Measurements from ENCODE around the gene TMEM255A. TPM values are rescaled to one million over a fixed set of nuclear protein-coding genes. Genes with fewer than 3 reads are reported as not detected.

Gene TMEM255A
- total RNA-seq, 2 experiments from 2014 or later, result not detected

DNA sequence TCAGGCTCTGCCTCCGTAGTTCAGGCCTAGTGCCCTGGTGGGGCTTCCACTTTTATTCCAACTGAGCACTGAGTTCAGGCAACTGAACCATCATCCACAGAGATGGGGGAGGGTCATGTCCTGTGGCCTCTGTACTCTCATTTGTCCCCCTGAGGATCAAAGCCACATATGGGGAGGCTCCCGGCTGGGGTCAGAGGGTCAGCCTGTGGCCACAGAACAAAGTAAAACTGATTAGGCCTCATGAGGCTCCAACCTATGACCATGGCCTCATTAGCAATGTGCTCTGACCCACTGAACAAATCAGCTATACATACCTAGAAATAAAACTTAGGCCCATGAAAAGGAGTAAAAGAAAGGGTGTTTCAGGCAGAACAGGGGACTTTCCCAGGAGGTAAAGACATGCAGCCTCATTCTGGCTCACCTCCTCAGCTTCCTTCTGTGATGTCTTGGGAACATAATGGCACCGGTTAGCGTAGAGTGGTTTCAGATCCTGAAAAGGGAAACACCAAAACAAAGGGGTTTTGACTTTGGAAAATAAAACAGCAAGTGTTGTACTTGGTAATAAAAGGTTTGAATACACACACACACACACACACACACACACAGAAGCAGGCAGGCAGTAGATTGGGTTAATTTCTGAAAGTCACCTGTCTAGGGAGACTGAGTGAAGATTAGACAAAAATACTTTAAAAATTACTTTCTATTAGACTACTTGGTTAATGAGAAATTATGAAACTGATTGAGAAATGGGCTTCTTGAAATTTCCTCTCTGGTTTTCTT lies 24.3 kb downstream of the TMEM255A start:
- Mint-ChIP-seq H3K9me3 (ENCODE audit: low read depth) (no peaks in the 10 kb centered on the region), H3K4me3 (no peak overlapping the region), H3K27me3 (peaks cover 2% of the 10 kb centered on the region), H3K36me3 (ENCODE audit: low read depth) (no peaks in the 10 kb centered on the region), H3K27ac (no peak overlapping the region), H3K4me1 (no peaks in the 10 kb centered on the region)
- no peak for DNase-seq
- ATAC-seq, result no peak
- ChIA-PET POLR2A (no interaction called here), CTCF (interaction anchor here (1.0 to 1.2 kb wide), 2 partner anchors 22 to 32 kb away, joined by 3 read pairs; no protein-coding TSS in a partner anchor)
- intact Hi-C loops (cut with DNase I, micrococcal nuclease), result no loop called here

DNA sequence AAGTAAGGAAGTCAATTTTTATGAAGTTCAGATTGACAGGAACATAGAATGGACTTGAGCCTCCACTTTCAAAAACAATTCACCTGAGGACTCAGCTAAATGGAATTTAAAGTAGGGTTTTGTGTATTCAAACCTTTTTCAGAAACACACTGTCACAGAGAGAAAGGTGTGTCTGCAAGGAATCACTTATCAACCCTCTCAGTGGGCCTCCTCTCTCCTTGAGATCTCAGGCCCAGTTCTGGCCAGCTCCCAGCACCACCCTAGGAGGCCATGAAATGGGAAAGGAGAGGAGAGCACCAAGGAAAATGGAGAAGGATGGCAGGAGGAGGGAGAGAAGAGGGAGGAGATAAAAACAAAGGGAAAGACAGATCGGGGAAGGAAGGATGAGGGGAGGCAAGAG lies 28.6 kb downstream of the TMEM255A start:
- ATAC-seq (no peak), DNase-seq (no peak)
- intact Hi-C loops (cut with DNase I, micrococcal nuclease), result no loop called here
- H3K27me3 Mint-ChIP-seq, result peaks cover 2% of the 10 kb centered on the region
- H3K4me3 Mint-ChIP-seq, result no peak overlapping the region
- no peaks in the 10 kb centered on the region for H3K9me3 Mint-ChIP-seq (ENCODE audit: low read depth)
- no peaks in the 10 kb centered on the region for H3K36me3 Mint-ChIP-seq (ENCODE audit: low read depth)
- ChIA-PET POLR2A (no interaction called here), CTCF (no interaction called here)
- H3K27ac Mint-ChIP-seq, result no peak overlapping the region
- H3K4me1 Mint-ChIP-seq, result no peaks in the 10 kb centered on the region

DNA sequence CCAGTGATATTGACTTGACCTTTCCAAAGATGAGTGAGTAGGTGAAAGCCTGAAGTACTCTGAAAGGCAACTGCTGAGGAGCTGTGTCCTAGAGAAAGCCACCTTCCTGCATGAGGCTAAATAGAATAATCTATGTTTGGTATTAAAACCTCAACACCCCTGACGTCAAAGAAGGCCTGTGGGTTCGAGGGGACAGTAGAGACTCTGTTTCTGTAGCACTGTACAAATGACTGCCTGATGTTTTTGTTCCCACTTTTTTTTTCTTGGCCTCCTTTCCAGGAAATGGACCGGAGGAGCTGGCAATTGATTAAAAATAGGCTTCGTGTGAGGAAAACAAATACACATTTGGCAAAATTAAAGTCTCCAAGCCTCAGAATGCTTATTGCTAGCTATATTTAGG lies 29.5 kb downstream of the TMEM255A start:
- CTCF ChIA-PET, result no interaction called here
- POLR2A ChIA-PET, result no interaction called here
- peaks cover 2% of the 10 kb centered on the region for H3K27me3 Mint-ChIP-seq
- no peak for ATAC-seq
- DNase-seq, result no peak
- no peaks in the 10 kb centered on the region for H3K36me3 Mint-ChIP-seq (ENCODE audit: low read depth)
- H3K9me3 Mint-ChIP-seq (ENCODE audit: low read depth), result no peaks in the 10 kb centered on the region
- H3K4me3 Mint-ChIP-seq, result no peak overlapping the region
- H3K27ac Mint-ChIP-seq, result no peak overlapping the region
- intact Hi-C loops (cut with DNase I, micrococcal nuclease), result no loop called here
- H3K4me1 Mint-ChIP-seq, result no peaks in the 10 kb centered on the region

- CTCF ChIA-PET, result no interaction called here
- intact Hi-C loops (cut with DNase I, micrococcal nuclease), result no loop called here
- no peak overlapping the region for H3K4me3 Mint-ChIP-seq
- H3K27ac Mint-ChIP-seq, result no peak overlapping the region
- no peaks in the 10 kb centered on the region for H3K4me1 Mint-ChIP-seq
- DNase-seq, result no peak
- H3K27me3 Mint-ChIP-seq, result peaks cover 2% of the 10 kb centered on the region
- POLR2A ChIA-PET, result no interaction called here
- ATAC-seq, result no peak
- H3K9me3 Mint-ChIP-seq (ENCODE audit: low read depth), result no peaks in the 10 kb centered on the region
- H3K36me3 Mint-ChIP-seq (ENCODE audit: low read depth), result no peaks in the 10 kb centered on the region
These were observed 30.1 kb downstream of the TMEM255A start for GRCh38 chrX:120281021-120281624.

DNA sequence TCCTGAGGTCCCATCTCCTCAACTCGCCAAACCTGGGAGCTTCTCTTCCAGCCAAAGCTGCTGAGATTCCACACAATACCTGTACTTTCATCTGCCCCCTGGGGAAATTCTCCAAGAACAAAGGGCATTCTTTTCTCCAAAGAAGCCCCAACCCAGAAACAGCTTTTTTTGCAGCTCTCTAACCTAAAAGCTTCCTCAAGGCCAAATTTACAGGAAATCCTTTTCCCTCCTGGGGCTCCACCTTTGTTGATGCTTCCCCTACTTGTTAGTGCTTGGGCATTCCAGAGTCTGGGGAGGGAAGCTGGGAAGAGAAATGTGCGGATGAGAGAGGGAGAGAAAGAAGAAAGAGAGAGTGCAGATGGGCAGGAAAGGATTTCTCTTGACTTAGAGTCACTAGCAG lies 36.3 kb downstream of the TMEM255A start:
- DNase-seq, result no peak
- H3K27me3 Mint-ChIP-seq, result no peaks in the 10 kb centered on the region
- no peak overlapping the region for H3K27ac Mint-ChIP-seq
- intact Hi-C loops (cut with DNase I, micrococcal nuclease), result no loop called here
- ChIA-PET POLR2A (no interaction called here), CTCF (no interaction called here)
- no peak for ATAC-seq
- no peak overlapping the region for H3K4me3 Mint-ChIP-seq
- H3K36me3 Mint-ChIP-seq (ENCODE audit: low read depth), result no peaks in the 10 kb centered on the region
- H3K4me1 Mint-ChIP-seq, result peaks cover under 1% of the 10 kb centered on the region
- no peaks in the 10 kb centered on the region for H3K9me3 Mint-ChIP-seq (ENCODE audit: low read depth)

GRCh38 chrX:120274145-120274544 lies 37.1 kb downstream of the TMEM255A start:
- CTCF ChIA-PET, result no interaction called here
- intact Hi-C loops (cut with DNase I, micrococcal nuclease), result no loop called here
- Mint-ChIP-seq H3K27me3 (no peaks in the 10 kb centered on the region), H3K4me3 (no peak overlapping the region), H3K4me1 (peaks cover 8% of the 10 kb centered on the region), H3K27ac (no peak overlapping the region), H3K36me3 (ENCODE audit: low read depth) (no peaks in the 10 kb centered on the region), H3K9me3 (ENCODE audit: low read depth) (no peaks in the 10 kb centered on the region)
- ATAC-seq, result no peak
- POLR2A ChIA-PET, result no interaction called here
- no peak for DNase-seq

DNA sequence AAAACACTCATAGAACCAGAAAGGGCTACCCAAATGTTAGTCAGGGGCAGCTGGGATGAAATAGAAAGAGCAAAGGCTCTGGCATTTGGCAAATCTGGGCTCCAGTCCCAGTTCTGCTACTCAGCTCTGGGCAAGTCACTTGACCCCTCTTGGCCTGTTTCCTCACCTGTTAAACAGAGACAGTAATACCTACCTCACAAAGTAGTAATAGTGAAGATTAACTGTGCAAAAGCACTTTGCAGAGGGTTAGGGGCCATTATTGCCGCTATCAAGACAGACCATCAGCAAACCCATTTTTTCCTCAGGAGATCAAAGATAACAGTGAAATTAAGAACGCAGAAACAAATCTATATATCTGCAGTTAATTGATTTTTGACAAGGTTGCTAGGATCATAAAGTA lies 40.0 kb downstream of the TMEM255A start:
- intact Hi-C loops (cut with DNase I, micrococcal nuclease), result no loop called here
- peaks cover 9% of the 10 kb centered on the region for H3K4me1 Mint-ChIP-seq
- no peak for DNase-seq
- no peak overlapping the region for H3K27ac Mint-ChIP-seq
- ATAC-seq, result no peak
- no peak overlapping the region for H3K4me3 Mint-ChIP-seq
- H3K9me3 Mint-ChIP-seq (ENCODE audit: low read depth), result no peaks in the 10 kb centered on the region
- CTCF ChIA-PET, result interaction anchor here (1.1 kb wide), 1 partner anchor 11 kb away, joined by 3 read pairs; no protein-coding TSS in a partner anchor
- H3K27me3 Mint-ChIP-seq, result no peaks in the 10 kb centered on the region
- H3K36me3 Mint-ChIP-seq (ENCODE audit: low read depth), result no peaks in the 10 kb centered on the region
- POLR2A ChIA-PET, result no interaction called here

DNA sequence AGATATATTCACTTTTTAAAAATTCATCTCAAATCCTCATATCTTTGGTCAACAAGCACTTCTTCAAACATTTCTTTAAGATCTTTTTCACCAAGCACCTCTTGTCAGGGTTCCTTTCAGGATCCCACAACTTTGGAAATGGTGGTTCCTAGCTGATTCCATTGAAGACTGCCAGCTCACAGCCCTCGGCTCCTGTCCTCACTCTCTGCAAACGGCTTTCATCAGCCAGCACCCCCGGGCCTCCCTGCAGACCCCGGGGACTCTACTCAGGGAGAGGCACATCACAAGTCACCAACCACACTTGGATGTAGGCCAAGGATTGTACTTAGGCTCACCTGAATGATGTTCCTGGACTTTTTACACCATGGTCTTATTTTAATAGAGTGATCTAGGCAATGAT lies 40.7 kb downstream of the TMEM255A start:
- Mint-ChIP-seq H3K9me3 (ENCODE audit: low read depth) (no peaks in the 10 kb centered on the region), H3K4me1 (peaks cover 9% of the 10 kb centered on the region), H3K36me3 (ENCODE audit: low read depth) (no peaks in the 10 kb centered on the region), H3K4me3 (no peak overlapping the region), H3K27me3 (no peaks in the 10 kb centered on the region), H3K27ac (no peak overlapping the region)
- ATAC-seq, result no peak
- DNase-seq, result no peak
- intact Hi-C loops (cut with DNase I, micrococcal nuclease), result no loop called here
- CTCF ChIA-PET, result no interaction called here
- POLR2A ChIA-PET, result no interaction called here

- ATAC-seq (peak; percentile 90), DNase-seq (peak; percentile 11)
- CTCF ChIA-PET, result no interaction called here
- Mint-ChIP-seq H3K4me3 (no peak overlapping the region), H3K27ac (no peak overlapping the region), H3K4me1 (peaks cover 9% of the 10 kb centered on the region), H3K9me3 (ENCODE audit: low read depth) (no peaks in the 10 kb centered on the region), H3K27me3 (no peaks in the 10 kb centered on the region), H3K36me3 (ENCODE audit: low read depth) (no peaks in the 10 kb centered on the region)
- intact Hi-C loops (cut with DNase I, micrococcal nuclease), result no loop called here
- POLR2A ChIA-PET, result no interaction called here
These were observed 41.8 kb downstream of the TMEM255A start for GRCh38 chrX:120269373-120270035.

DNA sequence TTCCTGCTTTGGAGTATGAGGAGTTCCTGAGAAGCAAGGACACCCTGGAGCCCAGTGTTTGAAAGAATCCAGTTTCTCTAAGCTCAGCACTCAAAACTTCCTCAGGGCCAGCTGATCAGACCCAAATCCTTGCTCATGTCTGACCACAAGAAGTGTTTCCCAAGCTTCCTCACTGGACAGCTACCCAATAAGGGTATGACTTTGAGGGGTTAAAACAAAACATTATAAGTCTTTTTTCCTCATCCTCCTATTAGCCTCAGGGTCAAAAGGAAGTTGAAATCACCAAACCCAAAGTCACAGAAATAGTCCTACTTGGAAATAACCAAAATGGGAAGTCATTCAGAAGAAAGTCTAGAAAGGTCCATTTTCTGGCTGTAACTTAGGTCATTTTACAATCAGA lies 46.9 kb downstream of the TMEM255A start:
- ChIA-PET POLR2A (interaction anchor here (0.6 kb wide), 1 partner anchor 173 kb away, joined by 4 read pairs; no protein-coding TSS in a partner anchor), CTCF (interaction anchor here (1.9 kb wide), 1 partner anchor 12 kb away, joined by 3 read pairs; no protein-coding TSS in a partner anchor)
- DNase-seq, result no peak
- Mint-ChIP-seq H3K36me3 (ENCODE audit: low read depth) (no peaks in the 10 kb centered on the region), H3K27ac (no peak overlapping the region), H3K4me1 (peaks cover 2% of the 10 kb centered on the region), H3K4me3 (no peak overlapping the region), H3K27me3 (no peaks in the 10 kb centered on the region), H3K9me3 (ENCODE audit: low read depth) (no peaks in the 10 kb centered on the region)
- no peak for ATAC-seq
- intact Hi-C loops (cut with DNase I, micrococcal nuclease), result no loop called here

GRCh38 chrX:120262859-120263708 lies 48.2 kb downstream of the TMEM255A start:
- ChIA-PET POLR2A (interaction anchor here (0.6 kb wide), 1 partner anchor 376 kb away, joined by 4 read pairs; no protein-coding TSS in a partner anchor), CTCF (interaction anchor here (0.6 kb wide), 1 partner anchor 37 kb away, joined by 3 read pairs; no protein-coding TSS in a partner anchor)
- ATAC-seq (no peak), DNase-seq (no peak)
- H3K4me3 Mint-ChIP-seq, result no peak overlapping the region
- H3K27me3 Mint-ChIP-seq, result no peaks in the 10 kb centered on the region
- intact Hi-C loops (cut with DNase I, micrococcal nuclease), result no loop called here
- no peaks in the 10 kb centered on the region for H3K9me3 Mint-ChIP-seq (ENCODE audit: low read depth)
- H3K36me3 Mint-ChIP-seq (ENCODE audit: low read depth), result no peaks in the 10 kb centered on the region
- H3K27ac Mint-ChIP-seq, result no peak overlapping the region
- H3K4me1 Mint-ChIP-seq, result no peaks in the 10 kb centered on the region
